Transverse colon (tissue), 4 donors: ENCODE measurements around the gene C16orf96. TPM values are rescaled to one million over a fixed set of nuclear protein-coding genes. Genes with fewer than 3 reads are reported as not detected.

Experiments
- DNase-seq: peaks from one replicate; pipeline ENCODE4 v3.0.0-alpha.2; 2019
- H3K27ac ChIP-seq, 4 donors: fragments of 200-600 bp; sonication (generic); 2 replicates each; pipeline ENCODE4 v1.5.1; 2016 to 2018; ENCODE audit warnings: inconsistent platforms in 4 of 4
- H3K27me3 ChIP-seq: fragments of 200-600 bp; sonication (generic); 2 replicates; pipeline ENCODE4 v1.5.1; 2017; ENCODE audit warnings: inconsistent platforms
- H3K36me3 ChIP-seq, 4 donors: fragments of 200-600 bp; sonication (generic); 2 replicates each; pipeline ENCODE4 v1.5.1; 2017 to 2019; ENCODE audit warnings: inconsistent platforms in 4 of 4
- H3K4me1 ChIP-seq, 4 donors: fragments of 200-600 bp; sonication (generic); 2 replicates each; pipeline ENCODE4 v1.5.1; 2017 to 2020; ENCODE audit warnings: inconsistent platforms in 4 of 4
- H3K4me3 ChIP-seq, 4 donors: fragments of 200-600 bp; sonication (generic); 1 replicate in 1 of 4; 2 replicates in 3 of 4; pipeline versions ENCODE4 v1.5.1 to v1.6.1; 2017 to 2019; ENCODE audit warnings: inconsistent platforms in 4 of 4
- H3K9me3 ChIP-seq, 2 donors: fragments of 200-600 bp; sonication (generic); 2 replicates each; pipeline ENCODE4 v1.5.1; 2017 to 2019; ENCODE audit warnings: inconsistent platforms in 2 of 2
- CTCF ChIP-seq, 5 experiments: fragments of 200-600 bp in 3 of 5; fragments of 450-650 bp in 2 of 5; sonication (generic) in 3 of 5; IDR thresholded peaks; 1 replicate in 2 of 5; 2 replicates in 3 of 5; pipeline ENCODE4 v1.5.1; 2016 to 2017; ENCODE audit warnings: antibody characterized with exemption in 5 of 5, inconsistent platforms in 3 of 5, mild to moderate bottlenecking in 2 of 5, moderate library complexity in 1 of 5
- EP300 ChIP-seq: sonication (generic); formaldehyde crosslinking; IDR thresholded peaks from one replicate; pipeline ENCODE4 v1.6.1; 2017; ENCODE audit warnings: antibody characterized with exemption, low read depth
- POLR2A ChIP-seq: fragments of 450-650 bp; IDR thresholded peaks from one replicate; pipeline ENCODE4 v1.6.1; 2016; ENCODE audit warnings: antibody characterized with exemption, mild to moderate bottlenecking, moderate library complexity
- POLR2AphosphoS5 ChIP-seq, 3 donors: sonication (generic); formaldehyde crosslinking; IDR thresholded peaks; one replicate each; pipeline ENCODE4 v1.6.1; 2016; ENCODE audit warnings: antibody characterized with exemption in 3 of 3
- WGBS, 2 donors: methylation state at CpG; one replicate each; pipeline ENCODE4 v1.1.5; 2018; ENCODE audit warnings: low coverage in 1 of 2; 5-methylcytosine and 5-hydroxymethylcytosine counted together
- in situ Hi-C, 4 donors: fragments of 200-750 bp; cut with MboI; loops; one replicate each; pipeline versions ENCODE4 v1.15.0 to v1.15.1; 2017; ENCODE audit warnings: low sequenced_read_pairs in 3 of 4, low pct_ligation_motif_present in 1 of 4, low pct_unique_long_range_greater_than_20kb in 1 of 4
- intact Hi-C: fragments of 100-400 bp; cut with DNase I; formaldehyde crosslinking; loops from one replicate; pipeline ENCODE4 v1.15.1; 2023; ENCODE audit warnings: low total_unique reads
- total RNA-seq, 4 donors: library from RNA; depleted of rRNA; stranded (reverse); fragments of >200 nt; gene quantifications; one replicate each; pipeline ENCODE4 v1.1.0, GENCODE V29; 2016

Gene C16orf96
- total RNA-seq, 4 donors from 2014 or later = not detected

DNA sequence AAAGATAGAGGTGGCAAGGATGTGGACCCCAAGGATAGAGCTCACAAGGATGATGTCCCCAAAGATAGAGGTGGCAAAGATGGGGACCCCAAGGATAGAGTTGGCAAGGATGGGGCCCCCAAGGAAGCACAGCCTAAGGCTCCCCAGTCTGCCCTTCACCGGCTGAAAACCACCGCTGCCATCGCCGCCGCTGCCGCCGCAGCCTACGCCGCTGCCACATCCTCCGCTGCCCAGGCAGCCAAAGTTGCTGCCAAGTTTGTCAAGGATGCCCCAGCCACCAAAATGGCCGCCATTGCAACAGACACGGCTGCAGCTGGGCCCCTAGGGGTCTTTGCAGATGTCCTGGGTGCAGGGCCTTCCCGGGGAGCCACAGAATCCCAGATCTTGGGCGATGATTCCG is 19.9 kb downstream of the C16orf96 start:
- Histone ChIP-seq H3K36me3 (no peaks in the 10 kb centered on the region), H3K4me1 (no peaks in the 10 kb centered on the region), H3K9me3 (no peaks in the 10 kb centered on the region), H3K4me3 (no peak overlapping the region), H3K27ac (no peak overlapping the region), H3K27me3 (no peaks in the 10 kb centered on the region)
- TF ChIP-seq POLR2A (no peak), CTCF (IDR thresholded peaks at IDR 0.05) (no peak), EP300 (no peak), POLR2AphosphoS5 (IDR thresholded peaks at IDR 0.05) (no peak)
- 95% methylated on average over 4 to 15 of the region's 15 CpGs for WGBS, 2 donors
- DNase-seq = no peak
- in situ Hi-C loops (no loop called here), intact Hi-C loops (no loop called here)

- TF ChIP-seq POLR2A (no peak), POLR2AphosphoS5 (IDR thresholded peaks at IDR 0.05) (no peak), CTCF (IDR thresholded peaks at IDR 0.05) (no peak), EP300 (no peak)
- no peak for DNase-seq
- H3K4me1 ChIP-seq = no peaks in the 10 kb centered on the region
- WGBS, 2 donors = 80 to 94% methylated on average over 3 to 13 of the region's 13 CpGs
- no peak overlapping the region for H3K4me3 ChIP-seq
- in situ Hi-C loops (no loop called here), intact Hi-C loops (no loop called here)
- no peaks in the 10 kb centered on the region for H3K36me3 ChIP-seq
- no peaks in the 10 kb centered on the region for H3K27me3 ChIP-seq
- H3K27ac ChIP-seq = no peak overlapping the region
- H3K9me3 ChIP-seq = no peaks in the 10 kb centered on the region
Measured at GRCh38 chr16:4578961-4579530, 22.9 kb downstream of the C16orf96 start.

GRCh38 chr16:4580250-4580649 is 24.1 kb downstream of the C16orf96 start:
- Histone ChIP-seq H3K27ac (no peak overlapping the region), H3K4me1 (no peaks in the 10 kb centered on the region), H3K36me3 (no peaks in the 10 kb centered on the region), H3K9me3 (no peaks in the 10 kb centered on the region), H3K27me3 (no peaks in the 10 kb centered on the region), H3K4me3 (no peak overlapping the region)
- intact Hi-C loops = loop anchor here (10.0 kb wide), 1 partner anchor 75 kb away; no protein-coding TSS in a partner anchor
- WGBS, 2 donors = 64 to 69% methylated on average over 5 to 6 of the region's 6 CpGs
- in situ Hi-C loops = no loop called here
- TF ChIP-seq CTCF (IDR thresholded peaks at IDR 0.05) (no peak), POLR2AphosphoS5 (IDR thresholded peaks at IDR 0.05) (no peak), EP300 (no peak), POLR2A (no peak)
- no peak for DNase-seq

DNA sequence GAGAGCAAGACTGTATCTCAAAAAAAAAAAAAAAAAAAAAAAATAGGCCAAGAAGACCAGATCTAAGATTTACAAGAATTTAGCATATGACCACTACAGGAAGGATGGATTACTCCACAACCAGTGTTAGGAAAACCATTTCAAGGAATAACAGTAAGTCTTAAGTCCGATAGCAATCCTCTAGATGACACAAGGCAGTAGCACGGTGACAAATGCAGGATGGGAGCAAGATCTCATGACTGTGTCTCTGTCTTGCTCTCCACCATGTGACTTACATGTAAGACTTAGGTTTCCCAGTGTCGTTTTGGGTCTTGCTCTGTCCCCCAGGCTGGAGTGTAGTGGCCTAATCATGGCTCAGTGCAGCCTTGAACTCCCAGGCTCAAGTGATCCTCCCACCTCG is 27.8 kb downstream of the C16orf96 start:
- Histone ChIP-seq H3K4me3 (no peak overlapping the region), H3K27ac (no peak overlapping the region), H3K4me1 (no peaks in the 10 kb centered on the region), H3K36me3 (no peaks in the 10 kb centered on the region), H3K27me3 (peaks cover 4% of the 10 kb centered on the region), H3K9me3 (no peaks in the 10 kb centered on the region)
- 70 to 73% methylated on average over 2 to 4 of the region's 4 CpGs for WGBS, 2 donors
- intact Hi-C loops (loop anchor here (10.0 kb wide), 1 partner anchor 79 kb away; no protein-coding TSS in a partner anchor), in situ Hi-C loops (no loop called here)
- TF ChIP-seq CTCF (IDR thresholded peaks at IDR 0.05) = no peak
- no peak for TF ChIP-seq POLR2AphosphoS5 (IDR thresholded peaks at IDR 0.05)
- no peak for TF ChIP-seq POLR2A
- TF ChIP-seq EP300 = no peak
- no peak for DNase-seq
